ENCODE measurements around the gene TEX35.
"Not testable (repeated sequence)": the region's sequence is repeated elsewhere in the genome, so short reads cannot be mapped to it uniquely, and the experiment has no call there.

Gene TEX35

GRCh38 chr1:178543290-178543607 is 30.3 kb downstream of the TEX35 start:
- no peak for DNase-seq

GRCh38 chr1:178544531-178544930 is 31.6 kb downstream of the TEX35 start:
- no peak for DNase-seq

- no peak for DNase-seq
Measured at GRCh38 chr1:178548108-178548507, 35.2 kb downstream of the TEX35 start.

- DNase-seq, result no peak
Measured at GRCh38 chr1:178551307-178551706, 38.4 kb downstream of the TEX35 start.

GRCh38 chr1:178551940-178552339 is 39.0 kb downstream of the TEX35 start:
- no peak for DNase-seq

- no peak for DNase-seq
Measured at GRCh38 chr1:178552856-178553255, 39.9 kb downstream of the TEX35 start.

- not testable (repeated sequence) for DNase-seq
Measured at GRCh38 chr1:178554351-178554750, 41.4 kb downstream of the TEX35 start.

- not testable (repeated sequence) for DNase-seq
Measured at GRCh38 chr1:178555613-178556012, 42.7 kb downstream of the TEX35 start.

GRCh38 chr1:178558816-178559215 is 45.9 kb downstream of the TEX35 start:
- DNase-seq, result not testable (repeated sequence)

- DNase-seq, result no peak
Measured at GRCh38 chr1:178560871-178561376, 48.0 kb downstream of the TEX35 start.

GRCh38 chr1:178563099-178563820 is 50.4 kb downstream of the TEX35 start:
- DNase-seq, result no peak

- no peak for DNase-seq
Measured at GRCh38 chr1:178564086-178564782, 51.3 kb downstream of the TEX35 start.

- no peak for DNase-seq
Measured at GRCh38 chr1:178564783-178565180, 51.9 kb downstream of the TEX35 start.

GRCh38 chr1:178565586-178565985 is 52.7 kb downstream of the TEX35 start:
- no peak for DNase-seq

- DNase-seq, result no peak
Measured at GRCh38 chr1:178566187-178566586, 53.3 kb downstream of the TEX35 start.

GRCh38 chr1:178571807-178572206 is 58.9 kb downstream of the TEX35 start:
- DNase-seq, result no peak
